Mesendoderm (in vitro differentiated cells): ENCODE results near the gene DOP1A.

Source experiments
- DNase-seq: peaks from one replicate; pipeline ENCODE4 v3.0.0; 2013
- H2AK5ac ChIP-seq: 2 replicates; pipeline ENCODE4 v1.6.1; 2013; ENCODE audit warnings: low read length, inconsistent platforms
- H2BK120ac ChIP-seq: 2 replicates; pipeline ENCODE4 v1.6.1; 2013; ENCODE audit warnings: low read depth, mild to moderate bottlenecking, low read length, moderate library complexity, mixed read lengths
- H2BK15ac ChIP-seq: replicated peaks from 2 replicates; pipeline ENCODE4 v1.6.1; 2013; ENCODE audit warnings: low read depth, mild to moderate bottlenecking, moderate library complexity
- H2BK5ac ChIP-seq: 2 replicates; pipeline ENCODE4 v1.6.1; 2013; ENCODE audit warnings: low read length, inconsistent platforms
- H3K18ac ChIP-seq: 2 replicates; pipeline ENCODE4 v1.6.1; 2013; ENCODE audit warnings: mild to moderate bottlenecking, low read length, mixed read lengths
- H3K23ac ChIP-seq: one replicate; pipeline ENCODE4 v1.6.1; 2013; ENCODE audit warnings: low read length
- H3K27ac ChIP-seq: 2 replicates; pipeline ENCODE4 v1.5.1; 2013; ENCODE audit warnings: low read depth, mild to moderate bottlenecking, inconsistent platforms, low read length, moderate library complexity
- H3K27me3 ChIP-seq: 2 replicates; pipeline ENCODE4 v1.6.1; 2013; ENCODE audit warnings: low read length, control low read depth, mild to moderate bottlenecking, inconsistent platforms; ENCODE audit not compliant: insufficient read depth, poor library complexity
- H3K36me3 ChIP-seq: 2 replicates; pipeline ENCODE4 v1.6.1; 2013; ENCODE audit warnings: low read length, inconsistent platforms; ENCODE audit not compliant: control insufficient read depth, insufficient read depth
- H3K4ac ChIP-seq: one replicate; pipeline ENCODE4 v1.6.1; 2013; ENCODE audit warnings: low read depth, mild to moderate bottlenecking, low read length, moderate library complexity
- H3K4me1 ChIP-seq: 2 replicates; pipeline ENCODE4 v1.6.1; 2013; ENCODE audit warnings: low read depth, low read length, inconsistent platforms; ENCODE audit not compliant: control insufficient read depth
- H3K4me2 ChIP-seq: 2 replicates; pipeline ENCODE4 v1.6.1; 2013; ENCODE audit warnings: low read length
- H3K4me3 ChIP-seq: 2 replicates; pipeline ENCODE4 v1.5.1; 2013; ENCODE audit warnings: mild to moderate bottlenecking, low read length
- H3K56ac ChIP-seq: one replicate; pipeline ENCODE4 v1.6.1; 2013; ENCODE audit warnings: low read length
- H3K79me1 ChIP-seq: 2 replicates; pipeline ENCODE4 v1.6.1; 2013; ENCODE audit warnings: low read length, inconsistent platforms
- H3K79me2 ChIP-seq: 2 replicates; pipeline ENCODE4 v1.6.1; 2013; ENCODE audit warnings: mild to moderate bottlenecking, low read length; ENCODE audit not compliant: control insufficient read depth, insufficient read depth
- H3K9ac ChIP-seq: 2 replicates; pipeline ENCODE4 v1.6.1; 2013; ENCODE audit warnings: low read length, inconsistent platforms
- H4K5ac ChIP-seq: one replicate; pipeline ENCODE4 v1.6.1; 2013; ENCODE audit warnings: low read length
- H4K8ac ChIP-seq: one replicate; pipeline ENCODE4 v1.6.1; 2013; ENCODE audit warnings: low read depth, mild to moderate bottlenecking, control low read depth, low read length, moderate library complexity
- WGBS: extraction: QIAGEN DNeasy Blood & Tissue Kit; methylation state at CpG from one replicate; pipeline ENCODE4 v1.1.7; 2013; ENCODE audit warnings: low lambda C conversion rate, missing lambda C conversion rate; ENCODE audit not compliant: insufficient coverage; ENCODE audit errors: extremely low coverage; 5-methylcytosine and 5-hydroxymethylcytosine counted together

The DOP1A gene

GRCh38 chr6:83167726-83168278 lies 100.3 kb downstream of the DOP1A start:
- Histone ChIP-seq H2BK15ac (no peak overlapping the region), H2BK5ac (no peak overlapping the region), H3K36me3 (peaks cover 12% of the 10 kb centered on the region), H3K4me2 (no peak overlapping the region), H3K27ac (no peak overlapping the region), H3K4me3 (no peak overlapping the region), H3K4me1 (no peaks in the 10 kb centered on the region), H3K79me1 (no peaks in the 10 kb centered on the region), H2BK120ac (no peak overlapping the region), H2AK5ac (no peak overlapping the region), H3K23ac (no peak overlapping the region), H3K79me2 (no peaks in the 10 kb centered on the region), H3K56ac (no peak overlapping the region), H4K5ac (no peak overlapping the region), H3K9ac (no peak overlapping the region), H4K8ac (no peak overlapping the region), H3K4ac (no peak overlapping the region), H3K27me3 (no peaks in the 10 kb centered on the region), H3K18ac (no peak overlapping the region)
- no CpG with 5 or more reads among the region's 5 CpGs for WGBS
- no peak for DNase-seq

- Histone ChIP-seq H2BK5ac (no peak overlapping the region), H3K27me3 (no peaks in the 10 kb centered on the region), H3K4ac (no peak overlapping the region), H4K5ac (no peak overlapping the region), H2AK5ac (no peak overlapping the region), H3K4me1 (no peaks in the 10 kb centered on the region), H3K27ac (no peak overlapping the region), H3K36me3 (peaks cover 14% of the 10 kb centered on the region), H3K23ac (no peak overlapping the region), H4K8ac (no peak overlapping the region), H3K4me2 (no peak overlapping the region), H2BK15ac (no peak overlapping the region), H3K56ac (no peak overlapping the region), H3K18ac (no peak overlapping the region), H2BK120ac (no peak overlapping the region), H3K79me2 (no peaks in the 10 kb centered on the region), H3K79me1 (no peaks in the 10 kb centered on the region), H3K9ac (no peak overlapping the region), H3K4me3 (no peak overlapping the region)
- WGBS: no CpG with 5 or more reads among the region's 1 CpG
- DNase-seq: no peak
These were observed 101.1 kb downstream of the DOP1A start for GRCh38 chr6:83168556-83168955.

- Histone ChIP-seq H4K5ac (no peak overlapping the region), H3K36me3 (peaks cover 14% of the 10 kb centered on the region), H4K8ac (no peak overlapping the region), H3K27ac (no peak overlapping the region), H2BK120ac (no peak overlapping the region), H3K27me3 (no peaks in the 10 kb centered on the region), H3K79me2 (no peaks in the 10 kb centered on the region), H3K79me1 (no peaks in the 10 kb centered on the region), H3K4me3 (no peak overlapping the region), H3K56ac (no peak overlapping the region), H3K23ac (no peak overlapping the region), H2BK15ac (no peak overlapping the region), H3K9ac (no peak overlapping the region), H2AK5ac (no peak overlapping the region), H3K4me1 (no peaks in the 10 kb centered on the region), H2BK5ac (no peak overlapping the region), H3K18ac (no peak overlapping the region), H3K4ac (no peak overlapping the region), H3K4me2 (no peak overlapping the region)
- no peak for DNase-seq
These were observed 101.6 kb downstream of the DOP1A start for GRCh38 chr6:83169106-83169505.

- no peak overlapping the region for H3K56ac ChIP-seq
- no peaks in the 10 kb centered on the region for H3K79me1 ChIP-seq
- H4K8ac ChIP-seq: no peak overlapping the region
- H3K4me2 ChIP-seq: no peak overlapping the region
- H3K4me1 ChIP-seq: no peaks in the 10 kb centered on the region
- H2BK120ac ChIP-seq: no peak overlapping the region
- no peak overlapping the region for H2AK5ac ChIP-seq
- H4K5ac ChIP-seq: no peak overlapping the region
- no peak overlapping the region for H2BK15ac ChIP-seq
- H3K27me3 ChIP-seq: no peaks in the 10 kb centered on the region
- H3K23ac ChIP-seq: no peak overlapping the region
- no peak for DNase-seq
- H3K18ac ChIP-seq: no peak overlapping the region
- H3K4ac ChIP-seq: no peak overlapping the region
- no peak overlapping the region for H3K4me3 ChIP-seq
- H3K36me3 ChIP-seq: peaks cover 14% of the 10 kb centered on the region
- H2BK5ac ChIP-seq: no peak overlapping the region
- no peak overlapping the region for H3K27ac ChIP-seq
- WGBS: no CpG with 5 or more reads among the region's 1 CpG
- no peak overlapping the region for H3K9ac ChIP-seq
- no peaks in the 10 kb centered on the region for H3K79me2 ChIP-seq
These were observed 102.0 kb downstream of the DOP1A start for GRCh38 chr6:83169511-83169910.

- Histone ChIP-seq H3K4me3 (no peak overlapping the region), H3K36me3 (peaks cover 6% of the 10 kb centered on the region), H2BK15ac (no peak overlapping the region)
These were observed 108.8 kb downstream of the DOP1A start for GRCh38 chr6:83176246-83176645.

GRCh38 chr6:83180426-83180950 lies 113.0 kb downstream of the DOP1A start:
- Histone ChIP-seq H3K18ac (no peak overlapping the region), H3K27ac (no peak overlapping the region), H3K23ac (no peak overlapping the region), H4K5ac (no peak overlapping the region), H3K79me1 (peaks cover 3% of the 10 kb centered on the region), H2BK120ac (no peak overlapping the region), H3K4me1 (no peaks in the 10 kb centered on the region), H3K27me3 (no peaks in the 10 kb centered on the region), H2BK15ac (no peak overlapping the region), H3K4ac (no peak overlapping the region), H3K4me2 (no peak overlapping the region), H3K4me3 (no peak overlapping the region), H3K56ac (no peak overlapping the region), H3K9ac (no peak overlapping the region), H3K79me2 (no peaks in the 10 kb centered on the region), H4K8ac (no peak overlapping the region), H2AK5ac (no peak overlapping the region), H3K36me3 (peaks cover 8% of the 10 kb centered on the region), H2BK5ac (no peak overlapping the region)
- DNase-seq: no peak

More at GRCh38 chr6:83176246-83176645, 108.8 kb downstream of the DOP1A start:
- H4K8ac ChIP-seq: no peak overlapping the region
- H2AK5ac ChIP-seq: no peak overlapping the region
- H3K27ac ChIP-seq: no peak overlapping the region
- H3K79me2 ChIP-seq: no peaks in the 10 kb centered on the region
- no peak overlapping the region for H3K23ac ChIP-seq
- no peaks in the 10 kb centered on the region for H3K79me1 ChIP-seq
- no peak overlapping the region for H3K4ac ChIP-seq
- no peak overlapping the region for H4K5ac ChIP-seq
- no peak overlapping the region for H2BK5ac ChIP-seq
- no peak overlapping the region for H3K9ac ChIP-seq
- no peak overlapping the region for H3K18ac ChIP-seq
- no peak overlapping the region for H3K56ac ChIP-seq
- DNase-seq: no peak
- no peaks in the 10 kb centered on the region for H3K27me3 ChIP-seq
- no CpG with 5 or more reads among the region's 4 CpGs for WGBS
- H3K4me2 ChIP-seq: no peak overlapping the region
- no peak overlapping the region for H2BK120ac ChIP-seq
- no peaks in the 10 kb centered on the region for H3K4me1 ChIP-seq
